ENCODE data around the gene TRAF4.

DNA sequence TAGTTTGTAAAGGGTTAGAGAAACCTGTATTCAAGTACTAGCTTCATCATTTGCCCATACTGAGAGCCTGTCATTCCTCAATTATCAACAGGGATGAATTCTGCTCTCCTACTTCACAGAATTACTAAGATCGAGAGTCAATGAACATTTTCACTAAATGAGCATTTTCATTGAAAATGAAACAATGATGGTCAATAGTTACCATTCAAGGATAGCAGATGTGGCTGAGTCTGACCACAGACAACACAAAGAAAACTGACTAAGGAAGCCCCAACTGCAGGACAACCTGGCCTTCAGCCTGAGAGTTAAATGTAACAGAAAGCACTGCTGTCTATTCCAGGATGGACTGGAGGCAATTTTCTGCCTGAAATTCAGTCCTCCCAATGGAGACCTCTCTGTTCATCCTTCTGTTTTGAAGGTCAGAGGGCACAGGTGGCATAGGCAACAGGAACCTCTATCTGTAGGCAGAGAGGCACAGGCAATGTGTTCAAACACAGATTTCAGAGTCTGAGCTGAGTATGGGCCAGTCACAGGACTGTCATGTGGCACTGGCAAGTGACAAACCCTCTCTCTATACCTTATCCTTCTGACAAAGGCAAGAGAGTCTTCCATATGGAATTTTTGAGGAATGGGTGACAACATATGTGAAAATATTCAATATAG is 19.5 kb downstream of the TRAF4 start:
- TF ChIP-seq FOXA1 (IDR thresholded peaks at IDR 0.05) (no peak), SUZ12 (IDR thresholded peaks at IDR 0.05) (no peak), SP1 (IDR thresholded peaks at IDR 0.05) (no peak), ZNF384 (IDR thresholded peaks at IDR 0.05) (no peak), ARNT (IDR thresholded peaks at IDR 0.05) (no peak), FOXK2 (IDR thresholded peaks at IDR 0.05) (no peak), LEF1 (IDR thresholded peaks at IDR 0.05; ENCODE audit: borderline replicate concordance) (no peak), FOXM1 (IDR thresholded peaks at IDR 0.05; ENCODE audit: borderline replicate concordance) (no peak), BHLHE40 (IDR thresholded peaks at IDR 0.05; ENCODE audit: borderline replicate concordance) (no peak), ELF4 (IDR thresholded peaks at IDR 0.05) (no peak), TARDBP (IDR thresholded peaks at IDR 0.05) (no peak), NFRKB (IDR thresholded peaks at IDR 0.05) (no peak), CTBP1 (IDR thresholded peaks at IDR 0.05; ENCODE audit: borderline replicate concordance) (no peak)
- TF ChIP-seq, protein P1, sequence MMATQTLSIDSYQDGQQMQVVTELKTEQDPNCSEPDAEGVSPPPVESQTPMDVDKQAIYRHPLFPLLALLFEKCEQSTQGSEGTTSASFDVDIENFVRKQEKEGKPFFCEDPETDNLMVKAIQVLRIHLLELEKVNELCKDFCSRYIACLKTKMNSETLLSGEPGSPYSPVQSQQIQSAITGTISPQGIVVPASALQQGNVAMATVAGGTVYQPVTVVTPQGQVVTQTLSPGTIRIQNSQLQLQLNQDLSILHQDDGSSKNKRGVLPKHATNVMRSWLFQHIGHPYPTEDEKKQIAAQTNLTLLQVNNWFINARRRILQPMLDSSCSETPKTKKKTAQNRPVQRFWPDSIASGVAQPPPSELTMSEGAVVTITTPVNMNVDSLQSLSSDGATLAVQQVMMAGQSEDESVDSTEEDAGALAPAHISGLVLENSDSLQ (IDR thresholded peaks at IDR 0.05) = no peak

Data from HEK293T (cell line).